ENCODE measurements around the gene GRIA2. TPM values are rescaled to one million over a fixed set of nuclear protein-coding genes. Genes with fewer than 3 reads are reported as not detected.

GRIA2 gene
- total RNA-seq, 2 experiments from 2014 or later = not detected

DNA sequence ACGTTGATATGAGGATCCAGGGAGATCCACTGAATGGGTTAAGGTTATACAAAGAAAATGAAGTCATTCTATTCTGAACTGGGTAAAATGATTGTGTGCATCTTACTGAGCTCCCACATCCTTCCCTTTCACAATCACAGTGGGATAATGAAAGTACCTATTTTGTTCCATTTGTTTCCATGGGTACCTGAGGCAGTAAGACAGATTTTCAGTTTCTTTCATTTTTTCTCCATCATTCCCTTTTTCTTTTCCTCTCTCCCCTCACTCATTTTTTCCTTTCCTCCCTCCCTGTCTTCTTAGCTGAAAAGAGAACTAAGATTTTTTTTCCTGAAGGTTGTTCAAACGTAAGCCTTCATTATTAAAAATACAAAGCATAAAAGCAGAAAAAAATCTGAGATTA is 4.6 kb downstream of the GRIA2 start:
- H3K4me2 ChIP-seq (ENCODE audit: low read length) = no peak overlapping the region
- H4K20me1 ChIP-seq (ENCODE audit: insufficient read depth, low read length) = no peaks in the 10 kb centered on the region
- no peak overlapping the region for H3K4me3 ChIP-seq (ENCODE audit: low read depth, low read length, poor library complexity, severe bottlenecking)
- DNase-seq (ENCODE audit: low spot score) = no peak
- POLR2A ChIA-PET = no interaction called here
- H3K79me2 ChIP-seq (ENCODE audit: insufficient read depth, low read depth, low read length) = no peaks in the 10 kb centered on the region
- H3K27ac ChIP-seq (ENCODE audit: low read depth, low read length, poor library complexity, severe bottlenecking) = no peak overlapping the region
- H3K4me1 ChIP-seq (ENCODE audit: insufficient read depth, low read length, poor library complexity, severe bottlenecking) = no peaks in the 10 kb centered on the region
- BruUV-seq (replicated peaks) = no TSS peak
- no peaks in the 10 kb centered on the region for H3K9me3 ChIP-seq (ENCODE audit: low read length)
- no peaks in the 10 kb centered on the region for H3K36me3 ChIP-seq (ENCODE audit: insufficient read depth, low read length)
- H3K9me2 ChIP-seq (ENCODE audit: insufficient read depth, low read length) = no peaks in the 10 kb centered on the region
- CTCF ChIA-PET (ENCODE audit: unreplicated experiment) = no interaction called here
- TF ChIP-seq, protein P1, sequence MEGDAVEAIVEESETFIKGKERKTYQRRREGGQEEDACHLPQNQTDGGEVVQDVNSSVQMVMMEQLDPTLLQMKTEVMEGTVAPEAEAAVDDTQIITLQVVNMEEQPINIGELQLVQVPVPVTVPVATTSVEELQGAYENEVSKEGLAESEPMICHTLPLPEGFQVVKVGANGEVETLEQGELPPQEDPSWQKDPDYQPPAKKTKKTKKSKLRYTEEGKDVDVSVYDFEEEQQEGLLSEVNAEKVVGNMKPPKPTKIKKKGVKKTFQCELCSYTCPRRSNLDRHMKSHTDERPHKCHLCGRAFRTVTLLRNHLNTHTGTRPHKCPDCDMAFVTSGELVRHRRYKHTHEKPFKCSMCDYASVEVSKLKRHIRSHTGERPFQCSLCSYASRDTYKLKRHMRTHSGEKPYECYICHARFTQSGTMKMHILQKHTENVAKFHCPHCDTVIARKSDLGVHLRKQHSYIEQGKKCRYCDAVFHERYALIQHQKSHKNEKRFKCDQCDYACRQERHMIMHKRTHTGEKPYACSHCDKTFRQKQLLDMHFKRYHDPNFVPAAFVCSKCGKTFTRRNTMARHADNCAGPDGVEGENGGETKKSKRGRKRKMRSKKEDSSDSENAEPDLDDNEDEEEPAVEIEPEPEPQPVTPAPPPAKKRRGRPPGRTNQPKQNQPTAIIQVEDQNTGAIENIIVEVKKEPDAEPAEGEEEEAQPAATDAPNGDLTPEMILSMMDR (conservative IDR thresholded peaks at IDR 0.05; ENCODE audit: low read length) = no peak
- TF ChIP-seq EZH2phosphoT487 (IDR thresholded peaks at IDR 0.05; ENCODE audit: borderline replicate concordance, low read depth, low read length) = no peak
- H2AFZ ChIP-seq (ENCODE audit: low read length) = no peak overlapping the region
- intact Hi-C loops (cut with micrococcal nuclease; ENCODE audit: unreplicated experiment) = no loop called here

- Histone ChIP-seq H3K36me3 (ENCODE audit: insufficient read depth, low read length) (no peaks in the 10 kb centered on the region), H3K79me2 (ENCODE audit: insufficient read depth, low read depth, low read length) (no peaks in the 10 kb centered on the region), H3K9me2 (ENCODE audit: insufficient read depth, low read length) (no peaks in the 10 kb centered on the region), H4K20me1 (ENCODE audit: insufficient read depth, low read length) (no peaks in the 10 kb centered on the region), H2AFZ (ENCODE audit: low read length) (no peak overlapping the region), H3K27ac (ENCODE audit: low read depth, low read length, poor library complexity, severe bottlenecking) (no peak overlapping the region), H3K9me3 (ENCODE audit: low read length) (no peaks in the 10 kb centered on the region), H3K4me3 (ENCODE audit: low read depth, low read length, poor library complexity, severe bottlenecking) (no peak overlapping the region), H3K4me1 (ENCODE audit: insufficient read depth, low read length, poor library complexity, severe bottlenecking) (no peaks in the 10 kb centered on the region), H3K4me2 (ENCODE audit: low read length) (no peak overlapping the region)
- BruUV-seq (replicated peaks) = no TSS peak
- ChIA-PET POLR2A (interaction anchor here (0.7 kb wide), 1 partner anchor 33 kb away, joined by 5 read pairs; no protein-coding TSS in a partner anchor), CTCF (ENCODE audit: unreplicated experiment) (no interaction called here)
- DNase-seq (ENCODE audit: low spot score) = no peak
- TF ChIP-seq EZH2phosphoT487 (IDR thresholded peaks at IDR 0.05; ENCODE audit: borderline replicate concordance, low read depth, low read length) = no peak
- TF ChIP-seq, protein P1 (conservative IDR thresholded peaks at IDR 0.05; ENCODE audit: low read length) = no peak
- intact Hi-C loops (cut with micrococcal nuclease; ENCODE audit: unreplicated experiment) = no loop called here
Measured at GRCh38 chr4:157226035-157226434, 5.5 kb downstream of the GRIA2 start.

DNA sequence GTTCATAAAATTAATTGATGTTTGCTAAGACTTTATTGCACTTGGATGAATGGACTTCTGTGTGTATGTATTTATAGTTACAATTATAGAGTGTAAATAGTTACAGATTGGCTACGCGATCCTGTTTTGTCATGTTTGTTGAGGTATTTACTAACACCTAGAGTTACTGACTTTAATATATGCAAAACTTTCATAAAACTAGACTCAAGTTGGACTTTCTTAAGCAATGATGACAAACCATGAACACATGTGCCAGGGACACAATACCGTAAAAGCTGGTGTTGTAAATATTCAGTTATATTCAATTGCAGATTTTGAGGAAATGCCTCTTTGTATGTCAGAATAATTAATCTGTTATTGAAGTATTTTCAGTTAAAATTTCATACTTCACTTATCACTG is 6.1 kb downstream of the GRIA2 start:
- POLR2A ChIA-PET = no interaction called here
- CTCF ChIA-PET (ENCODE audit: unreplicated experiment) = no interaction called here
- Histone ChIP-seq H4K20me1 (ENCODE audit: insufficient read depth, low read length) (no peaks in the 10 kb centered on the region), H3K9me3 (ENCODE audit: low read length) (no peaks in the 10 kb centered on the region), H3K4me2 (ENCODE audit: low read length) (no peak overlapping the region), H3K79me2 (ENCODE audit: insufficient read depth, low read depth, low read length) (no peaks in the 10 kb centered on the region), H3K27ac (ENCODE audit: low read depth, low read length, poor library complexity, severe bottlenecking) (no peak overlapping the region), H3K4me3 (ENCODE audit: low read depth, low read length, poor library complexity, severe bottlenecking) (no peak overlapping the region), H2AFZ (ENCODE audit: low read length) (no peak overlapping the region), H3K9me2 (ENCODE audit: insufficient read depth, low read length) (no peaks in the 10 kb centered on the region), H3K36me3 (ENCODE audit: insufficient read depth, low read length) (no peaks in the 10 kb centered on the region), H3K4me1 (ENCODE audit: insufficient read depth, low read length, poor library complexity, severe bottlenecking) (no peaks in the 10 kb centered on the region)
- no peak for TF ChIP-seq EZH2phosphoT487 (IDR thresholded peaks at IDR 0.05; ENCODE audit: borderline replicate concordance, low read depth, low read length)
- TF ChIP-seq, protein P1 (conservative IDR thresholded peaks at IDR 0.05; ENCODE audit: low read length) = no peak
- no peak for DNase-seq (ENCODE audit: low spot score)
- intact Hi-C loops (cut with micrococcal nuclease; ENCODE audit: unreplicated experiment) = no loop called here
- BruUV-seq (replicated peaks) = no TSS peak
